ENCODE measurements around the gene MIF4GD. TPM values are rescaled to one million over a fixed set of nuclear protein-coding genes. Genes with fewer than 3 reads are reported as not detected.
A peak's percentile ranks its signal among the peaks of the same experiment; 100 is the strongest.

The MIF4GD gene
- total RNA-seq, result 10 to 100 TPM; 54.8 to 60.3 TPM

- DNase-seq, result no peak
- Mint-ChIP-seq H3K27me3 (no peaks in the 10 kb centered on the region), H3K4me3 (peak within 1 kb of the TSS; percentile 85), H3K27ac (peak within 1 kb of the TSS; percentile 89), H3K36me3 (ENCODE audit: low read depth) (peaks cover 40% of the 10 kb centered on the region), H3K9me3 (no peaks in the 10 kb centered on the region), H3K4me1 (peaks cover 47% of the 10 kb centered on the region)
- ChIA-PET CTCF (interaction anchor here (0.6 to 4.9 kb wide), 57 partner anchors 9 to 512 kb away, joined by 3 to 121 read pairs (median 4); partner anchors contain the start of genes CDR2L, GGA3, GRB2 and MRPS7), POLR2A (interaction anchor here (0.6 to 6.5 kb wide), 35 partner anchors 10 to 521 kb away, joined by 3 to 183 read pairs (median 6); partner anchors contain the start of genes FDXR, GGA3, GRB2 and MRPL58)
Observed at GRCh38 chr17:75270966-75271232, at the start of gene MIF4GD. Gene MIF4GD, minus strand, starts transcription at chr17:75271231. Its CDS starts 1,036 bp downstream, at chr17:75270195.

- POLR2A ChIA-PET, result interaction anchor here (1.5 kb wide), 1 partner anchor 16 kb away, joined by 3 read pairs; no protein-coding TSS in a partner anchor
Observed at GRCh38 chr17:75319904-75320691, 49.1 kb upstream of the MIF4GD start.

GRCh38 chr17:75318615-75319222 is 47.7 kb upstream of the MIF4GD start:
- H3K4me3 Mint-ChIP-seq, result no peak overlapping the region
- no peaks in the 10 kb centered on the region for H3K9me3 Mint-ChIP-seq
- peaks cover 28% of the 10 kb centered on the region for H3K4me1 Mint-ChIP-seq
- H3K27me3 Mint-ChIP-seq, result no peaks in the 10 kb centered on the region
- no peak overlapping the region for H3K27ac Mint-ChIP-seq
- ChIA-PET CTCF (interaction anchor here (0.6 to 0.7 kb wide), 2 partner anchors 93 to 696 kb away, joined by 3 to 5 read pairs; no protein-coding TSS in a partner anchor), POLR2A (no interaction called here)
- DNase-seq, result no peak
- peaks cover 31% of the 10 kb centered on the region for H3K36me3 Mint-ChIP-seq (ENCODE audit: low read depth)

More at GRCh38 chr17:75319904-75320691, 49.1 kb upstream of the MIF4GD start:
- H3K4me3 Mint-ChIP-seq, result no peak overlapping the region
- CTCF ChIA-PET, result interaction anchor here (1.3 to 4.5 kb wide), 2 partner anchors 10 to 85 kb away, joined by 3 to 46 read pairs; partner anchors contain the start of gene GRB2
- H3K9me3 Mint-ChIP-seq, result no peaks in the 10 kb centered on the region
- no peaks in the 10 kb centered on the region for H3K27me3 Mint-ChIP-seq
- no peak overlapping the region for H3K27ac Mint-ChIP-seq
- peaks cover 22% of the 10 kb centered on the region for H3K4me1 Mint-ChIP-seq
- H3K36me3 Mint-ChIP-seq (ENCODE audit: low read depth), result peaks cover 34% of the 10 kb centered on the region
- DNase-seq, result no peak

GRCh38 chr17:75318211-75318610 is 47.2 kb upstream of the MIF4GD start:
- no peak overlapping the region for H3K4me3 Mint-ChIP-seq
- POLR2A ChIA-PET, result no interaction called here
- peaks cover 26% of the 10 kb centered on the region for H3K4me1 Mint-ChIP-seq
- no peaks in the 10 kb centered on the region for H3K27me3 Mint-ChIP-seq
- no peak for DNase-seq
- CTCF ChIA-PET, result no interaction called here
- no peaks in the 10 kb centered on the region for H3K9me3 Mint-ChIP-seq
- peaks cover 28% of the 10 kb centered on the region for H3K36me3 Mint-ChIP-seq (ENCODE audit: low read depth)
- no peak overlapping the region for H3K27ac Mint-ChIP-seq

- ChIA-PET POLR2A (interaction anchor here (1.0 kb wide), 1 partner anchor 17 kb away, joined by 3 read pairs; no protein-coding TSS in a partner anchor), CTCF (interaction anchor here (2.6 kb wide), 1 partner anchor 13 kb away, joined by 5 read pairs; no protein-coding TSS in a partner anchor)
- no peak overlapping the region for H3K4me3 Mint-ChIP-seq
- peaks cover 29% of the 10 kb centered on the region for H3K4me1 Mint-ChIP-seq
- H3K36me3 Mint-ChIP-seq (ENCODE audit: low read depth), result peaks cover 26% of the 10 kb centered on the region
- H3K27me3 Mint-ChIP-seq, result no peaks in the 10 kb centered on the region
- H3K9me3 Mint-ChIP-seq, result no peaks in the 10 kb centered on the region
- H3K27ac Mint-ChIP-seq, result peak overlapping the region; percentile 31
- DNase-seq, result no peak
Observed at GRCh38 chr17:75317671-75318070, 46.6 kb upstream of the MIF4GD start.

DNA sequence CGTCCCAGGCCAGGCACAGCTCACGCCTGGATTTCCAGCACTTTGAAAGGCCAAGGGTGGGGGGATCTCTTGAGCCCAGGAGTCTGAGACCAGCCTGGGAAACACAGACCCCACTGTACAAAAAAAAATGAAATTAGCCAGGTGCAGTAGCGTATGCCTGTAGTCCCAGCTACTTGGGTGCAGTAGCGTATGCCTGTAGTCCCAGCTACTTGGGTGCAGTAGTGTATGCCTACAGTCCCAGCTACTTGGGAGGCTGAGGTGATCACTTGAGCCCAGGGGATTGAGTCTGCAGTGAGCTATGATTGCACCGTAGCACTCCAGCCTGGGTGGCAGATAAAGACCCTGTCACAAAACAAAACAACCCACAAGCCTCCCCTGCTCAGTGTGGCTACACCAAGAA is 45.2 kb upstream of the MIF4GD start:
- ChIA-PET POLR2A (interaction anchor here (0.7 to 2.6 kb wide), 8 partner anchors 19 to 96 kb away, joined by 3 to 16 read pairs (median 3); partner anchors contain the start of genes GRB2 and SLC25A19), CTCF (interaction anchor here (0.7 to 2.6 kb wide), 5 partner anchors 12 to 101 kb away, joined by 3 to 5 read pairs (median 4); partner anchors contain the start of gene SLC25A19)
- H3K36me3 Mint-ChIP-seq (ENCODE audit: low read depth), result peaks cover 20% of the 10 kb centered on the region
- no peak overlapping the region for H3K4me3 Mint-ChIP-seq
- no peak for DNase-seq
- no peak overlapping the region for H3K27ac Mint-ChIP-seq
- H3K27me3 Mint-ChIP-seq, result no peaks in the 10 kb centered on the region
- H3K9me3 Mint-ChIP-seq, result no peaks in the 10 kb centered on the region
- H3K4me1 Mint-ChIP-seq, result peaks cover 35% of the 10 kb centered on the region

- DNase-seq, result peak; percentile 22
- no peaks in the 10 kb centered on the region for H3K9me3 Mint-ChIP-seq
- H3K4me3 Mint-ChIP-seq, result no peak overlapping the region
- H3K27ac Mint-ChIP-seq, result no peak overlapping the region
- ChIA-PET CTCF (interaction anchor here (0.7 to 2.6 kb wide), 5 partner anchors 11 to 231 kb away, joined by 3 to 5 read pairs (median 3); partner anchors contain the start of gene SLC25A19), POLR2A (interaction anchor here (0.7 to 2.6 kb wide), 8 partner anchors 18 to 96 kb away, joined by 3 to 16 read pairs (median 3); partner anchors contain the start of genes GRB2 and SLC25A19)
- H3K27me3 Mint-ChIP-seq, result no peaks in the 10 kb centered on the region
- peaks cover 35% of the 10 kb centered on the region for H3K4me1 Mint-ChIP-seq
- H3K36me3 Mint-ChIP-seq (ENCODE audit: low read depth), result peaks cover 16% of the 10 kb centered on the region
Observed at GRCh38 chr17:75315541-75316243, 44.7 kb upstream of the MIF4GD start.

- Mint-ChIP-seq H3K4me1 (peaks cover 35% of the 10 kb centered on the region), H3K36me3 (ENCODE audit: low read depth) (peaks cover 6% of the 10 kb centered on the region), H3K4me3 (no peak overlapping the region), H3K9me3 (no peaks in the 10 kb centered on the region), H3K27me3 (no peaks in the 10 kb centered on the region), H3K27ac (no peak overlapping the region)
- POLR2A ChIA-PET, result interaction anchor here (0.8 kb wide), 1 partner anchor 25 kb away, joined by 4 read pairs; the partner anchor contains the start of gene SLC25A19
- CTCF ChIA-PET, result interaction anchor here (1.4 kb wide), 1 partner anchor 43 kb away, joined by 3 read pairs; the partner anchor contains the start of gene MIF4GD
- no peak for DNase-seq
Observed at GRCh38 chr17:75313941-75314551, 43.0 kb upstream of the MIF4GD start.

DNA sequence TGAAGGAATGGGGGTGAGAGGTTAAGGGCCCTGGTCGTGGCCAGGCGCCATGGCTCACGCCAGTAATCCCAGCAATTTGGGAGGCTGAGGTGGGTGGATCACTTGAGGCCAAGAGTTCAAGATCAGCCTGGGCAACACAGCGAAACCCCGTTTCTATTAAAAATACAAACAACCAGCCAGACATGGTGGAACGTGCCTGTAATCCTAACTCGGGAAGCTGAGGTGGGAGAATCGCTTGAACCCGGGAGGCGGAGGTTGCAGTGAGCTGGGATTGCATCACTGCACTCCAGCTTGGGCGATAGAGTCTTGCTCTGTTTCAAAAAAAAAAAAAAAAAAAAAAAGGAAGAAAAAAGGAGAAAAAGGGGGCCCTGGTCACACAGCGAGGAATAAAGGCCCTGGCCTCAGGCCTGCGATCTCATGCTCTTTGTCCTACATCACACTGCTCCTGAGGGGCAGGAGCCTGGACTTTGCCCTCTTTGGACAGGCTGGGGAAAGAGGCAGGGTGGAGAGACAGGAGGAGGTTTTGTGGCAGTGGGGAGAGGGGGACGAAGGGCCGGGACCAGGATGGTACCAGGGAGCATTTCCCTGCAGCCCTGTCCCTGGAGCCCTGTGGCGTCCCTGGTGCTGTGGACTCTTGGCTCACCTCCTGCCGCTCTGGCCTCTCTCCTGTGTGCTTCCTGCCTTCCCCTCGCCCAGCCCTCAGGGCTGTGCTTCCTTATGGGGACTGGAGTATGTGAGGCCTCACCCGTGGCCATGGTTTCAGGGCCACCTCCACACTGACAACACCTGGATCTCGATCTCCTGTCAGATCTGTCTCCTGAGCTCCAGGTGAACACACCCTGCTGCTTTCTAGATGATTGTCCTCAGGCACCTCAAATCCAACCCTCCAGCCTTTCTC is 38.0 kb upstream of the MIF4GD start:
- DNase-seq, result no peak
- H3K4me1 Mint-ChIP-seq, result peaks cover 15% of the 10 kb centered on the region
- ChIA-PET CTCF (interaction anchor here (0.7 to 1.4 kb wide), 2 partner anchors 14 to 20 kb away, joined by 4 read pairs; partner anchors contain the start of gene SLC25A19), POLR2A (interaction anchor here (1.1 kb wide), 1 partner anchor 20 kb away, joined by 5 read pairs; the partner anchor contains the start of gene SLC25A19)
- no peaks in the 10 kb centered on the region for H3K9me3 Mint-ChIP-seq
- H3K4me3 Mint-ChIP-seq, result no peak overlapping the region
- no peaks in the 10 kb centered on the region for H3K27me3 Mint-ChIP-seq
- no peak overlapping the region for H3K27ac Mint-ChIP-seq
- no peaks in the 10 kb centered on the region for H3K36me3 Mint-ChIP-seq (ENCODE audit: low read depth)

GRCh38 chr17:75307957-75308731 is 37.1 kb upstream of the MIF4GD start:
- no peak overlapping the region for H3K4me3 Mint-ChIP-seq
- no peaks in the 10 kb centered on the region for H3K9me3 Mint-ChIP-seq
- no peaks in the 10 kb centered on the region for H3K36me3 Mint-ChIP-seq (ENCODE audit: low read depth)
- ChIA-PET CTCF (interaction anchor here (0.6 to 1.4 kb wide), 2 partner anchors 19 to 39 kb away, joined by 3 to 4 read pairs; partner anchors contain the start of gene SLC25A19), POLR2A (interaction anchor here (1.1 kb wide), 1 partner anchor 19 kb away, joined by 5 read pairs; the partner anchor contains the start of gene SLC25A19)
- H3K27me3 Mint-ChIP-seq, result no peaks in the 10 kb centered on the region
- no peak for DNase-seq
- H3K27ac Mint-ChIP-seq, result no peak overlapping the region
- H3K4me1 Mint-ChIP-seq, result peaks cover 10% of the 10 kb centered on the region

Measured in activated CD4-positive, alpha-beta memory T cell treated with anti-CD3 and anti-CD28 coated beads, Interleukin-2, amount 10 ng/mL, durations not matched to agents 7 days and 5 days (primary cell).